ENCODE results near the gene TCP11X1.

DNA sequence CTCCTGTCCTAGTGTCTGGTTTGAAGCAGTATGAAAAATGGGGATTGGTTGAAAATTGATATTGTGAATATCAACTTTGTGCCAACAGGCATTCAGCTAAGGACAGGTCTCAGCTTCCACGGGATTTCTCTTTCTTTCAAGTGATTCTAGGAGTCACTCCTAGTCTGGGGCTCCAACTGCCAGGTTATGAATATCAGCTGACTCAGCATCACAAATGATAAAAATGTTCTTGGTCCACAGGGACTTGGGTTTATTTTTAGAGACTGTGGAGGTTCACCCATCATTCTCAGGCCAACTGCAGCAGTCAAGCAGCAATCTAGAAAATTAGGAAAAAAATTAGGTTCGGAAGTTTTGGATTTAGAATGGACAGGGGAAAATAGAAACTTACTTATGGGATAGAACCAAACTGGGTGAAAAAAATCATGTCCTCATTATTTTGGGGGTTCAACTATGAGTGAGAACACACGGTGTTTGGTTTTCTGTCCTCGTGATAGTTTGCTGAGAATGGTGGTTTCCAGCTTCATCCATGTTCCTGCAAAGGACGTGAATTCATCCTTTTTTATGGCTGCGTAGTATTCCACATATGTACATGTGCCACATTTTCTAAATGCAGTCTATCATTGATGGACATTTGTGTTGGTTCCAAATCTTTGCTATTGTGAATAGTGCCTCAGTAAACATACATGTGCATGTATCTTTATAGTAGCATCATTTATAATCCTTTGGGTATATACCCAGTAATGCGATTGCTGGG is 29.0 kb upstream of the TCP11X1 start:
- TF ChIP-seq, protein P1, sequence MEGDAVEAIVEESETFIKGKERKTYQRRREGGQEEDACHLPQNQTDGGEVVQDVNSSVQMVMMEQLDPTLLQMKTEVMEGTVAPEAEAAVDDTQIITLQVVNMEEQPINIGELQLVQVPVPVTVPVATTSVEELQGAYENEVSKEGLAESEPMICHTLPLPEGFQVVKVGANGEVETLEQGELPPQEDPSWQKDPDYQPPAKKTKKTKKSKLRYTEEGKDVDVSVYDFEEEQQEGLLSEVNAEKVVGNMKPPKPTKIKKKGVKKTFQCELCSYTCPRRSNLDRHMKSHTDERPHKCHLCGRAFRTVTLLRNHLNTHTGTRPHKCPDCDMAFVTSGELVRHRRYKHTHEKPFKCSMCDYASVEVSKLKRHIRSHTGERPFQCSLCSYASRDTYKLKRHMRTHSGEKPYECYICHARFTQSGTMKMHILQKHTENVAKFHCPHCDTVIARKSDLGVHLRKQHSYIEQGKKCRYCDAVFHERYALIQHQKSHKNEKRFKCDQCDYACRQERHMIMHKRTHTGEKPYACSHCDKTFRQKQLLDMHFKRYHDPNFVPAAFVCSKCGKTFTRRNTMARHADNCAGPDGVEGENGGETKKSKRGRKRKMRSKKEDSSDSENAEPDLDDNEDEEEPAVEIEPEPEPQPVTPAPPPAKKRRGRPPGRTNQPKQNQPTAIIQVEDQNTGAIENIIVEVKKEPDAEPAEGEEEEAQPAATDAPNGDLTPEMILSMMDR (IDR thresholded peaks at IDR 0.05; ENCODE audit: insufficient read depth, low read depth, low read length), result no peak
- no peak for TF ChIP-seq EZH2 (IDR thresholded peaks at IDR 0.05; ENCODE audit: insufficient read depth, low read length)

Data from astrocyte (in vitro differentiated cells and primary cell).